T-helper 1 cell (primary cell): ENCODE results near the gene FUT7.
"Not testable (repeated sequence)": the region's sequence is repeated elsewhere in the genome, so short reads cannot be mapped to it uniquely, and the experiment has no call there.

Source experiments
- DNase-seq, 5 donors: peaks; one replicate each; pipeline ENCODE4 v3.0.0-alpha.2; 2012 to 2020

Gene FUT7

DNA sequence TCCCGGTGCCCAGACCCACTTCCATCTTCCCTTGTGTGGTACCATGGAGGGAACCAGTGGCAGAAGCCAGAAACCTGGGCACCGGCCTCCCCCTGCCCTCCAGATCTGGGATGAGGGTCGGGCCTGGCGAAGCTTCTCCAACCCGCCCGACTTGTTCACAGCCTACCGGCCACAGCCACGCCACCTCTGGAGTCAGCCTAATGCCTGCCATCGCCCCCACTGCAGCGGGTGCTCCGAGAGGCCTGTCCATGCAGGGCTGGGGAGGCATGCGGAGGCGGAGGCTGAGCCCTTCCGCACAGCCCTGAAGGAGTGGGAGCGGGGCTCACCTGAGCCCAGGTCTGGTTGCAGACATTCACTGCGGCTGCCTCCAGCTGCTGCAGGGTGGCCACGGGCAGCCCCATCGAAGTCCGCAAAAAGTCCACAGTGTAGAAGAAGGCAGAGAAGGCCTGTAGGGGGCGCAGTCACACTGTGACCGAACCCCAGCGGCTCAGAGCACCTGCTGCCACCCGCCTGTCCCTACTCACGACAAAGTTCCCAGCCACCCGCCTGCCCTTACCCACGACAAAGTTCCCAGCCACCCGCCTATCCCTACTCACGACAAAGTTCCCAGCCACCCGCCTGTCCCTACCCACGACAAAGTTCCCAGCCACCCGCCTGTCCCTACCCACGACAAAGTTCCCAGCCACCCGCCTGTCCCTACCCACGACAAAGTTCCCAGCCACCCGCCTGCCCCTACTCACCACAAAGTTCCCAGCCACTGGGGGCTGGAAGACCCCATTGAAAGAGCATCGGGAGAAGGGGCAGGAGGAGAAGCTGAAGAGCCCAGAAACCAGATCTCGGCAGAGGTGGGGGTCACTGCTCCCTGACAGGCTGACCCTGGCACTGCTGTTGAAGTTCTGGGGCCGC, 17.9 kb upstream of the FUT7 start:
- DNase-seq: peak in 3 of 5 donors; percentile 46 to 64 (median 52)

DNA sequence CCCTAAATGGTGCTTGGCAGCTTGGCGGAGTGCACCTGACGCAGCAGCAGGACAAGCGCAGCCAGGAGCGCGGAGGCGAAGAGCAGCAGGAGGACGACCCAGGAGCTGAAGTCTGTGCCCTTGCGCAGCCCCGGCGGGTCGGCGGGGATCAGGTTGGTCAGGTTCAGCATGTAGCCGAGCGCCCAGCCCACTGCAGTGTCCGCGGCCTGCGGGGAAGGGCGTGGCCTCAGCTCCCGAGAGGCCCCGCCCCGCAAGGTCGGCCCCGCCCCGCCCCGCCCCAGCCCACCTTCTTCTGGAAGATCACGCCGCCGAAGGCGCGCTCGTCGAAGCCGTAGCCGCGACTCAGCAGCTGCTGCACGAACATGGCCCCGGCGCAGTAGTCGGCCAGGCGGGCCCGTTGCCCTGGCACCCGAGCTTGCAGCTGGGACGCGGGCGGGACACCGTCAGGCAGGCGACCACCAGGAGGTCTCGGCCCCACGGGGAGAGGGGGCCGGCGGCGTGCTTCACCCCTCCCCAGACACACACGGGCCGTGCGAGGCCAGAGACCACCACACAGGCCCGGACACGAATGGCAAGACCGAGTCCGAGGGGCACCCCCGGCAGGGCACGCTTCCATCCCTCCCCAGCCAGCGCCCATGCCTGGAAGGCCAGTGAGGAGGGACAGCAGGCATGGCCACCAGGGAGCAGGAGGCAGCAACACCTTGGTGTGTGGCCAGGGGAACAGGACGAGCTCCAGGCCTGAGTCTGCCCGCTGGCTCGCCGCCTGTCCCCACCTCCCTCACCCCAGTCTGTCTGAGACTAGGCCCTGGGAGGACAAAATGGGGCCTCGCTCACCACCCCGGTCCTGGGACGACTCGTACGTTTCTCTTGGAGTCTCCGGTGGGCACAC, 17.0 kb upstream of the FUT7 start:
- DNase-seq: no peak

DNA sequence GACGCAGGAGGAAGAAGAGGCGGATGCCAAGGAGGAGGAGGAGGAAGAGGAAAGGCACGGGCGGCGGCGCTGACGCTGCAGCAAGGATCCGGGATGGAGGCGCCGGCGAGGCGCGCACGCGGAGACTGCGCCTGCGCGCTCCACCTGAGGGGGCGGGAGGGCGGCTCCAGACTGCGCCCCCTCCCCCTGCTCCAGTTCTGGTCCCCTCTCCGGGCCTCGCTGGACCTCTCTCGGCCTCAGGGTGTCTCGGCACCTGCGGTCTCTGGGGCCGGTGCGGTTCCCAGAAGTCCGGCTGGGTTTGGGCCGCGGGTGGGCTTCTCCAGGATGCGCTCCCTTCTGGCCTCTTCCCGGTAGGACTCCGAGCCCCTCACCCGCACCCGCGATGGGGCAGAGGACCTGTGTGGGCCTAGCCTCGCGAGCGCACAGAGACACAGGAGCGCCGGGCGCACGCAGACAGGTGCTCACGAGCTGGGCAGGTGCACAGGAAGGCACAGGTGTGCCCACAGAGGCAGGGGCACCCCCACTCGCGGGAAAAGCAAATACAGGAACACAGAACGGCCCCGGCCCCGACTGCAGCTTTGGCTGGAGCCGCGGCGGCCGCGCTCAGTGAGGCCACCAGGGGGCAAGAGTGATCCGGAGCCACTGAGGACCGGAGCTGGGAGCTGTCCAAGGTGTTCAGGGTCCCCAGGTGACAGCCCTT, 14.3 kb upstream of the FUT7 start, which contains the start of gene NPDC1:
NPDC1 (minus strand) TSS at position 90 of the 700 bp plus-strand sequence. CDS start 188 bp downstream, outside the sequence.
- DNase-seq: peak; percentile 57 to 78 (median 70)

DNA sequence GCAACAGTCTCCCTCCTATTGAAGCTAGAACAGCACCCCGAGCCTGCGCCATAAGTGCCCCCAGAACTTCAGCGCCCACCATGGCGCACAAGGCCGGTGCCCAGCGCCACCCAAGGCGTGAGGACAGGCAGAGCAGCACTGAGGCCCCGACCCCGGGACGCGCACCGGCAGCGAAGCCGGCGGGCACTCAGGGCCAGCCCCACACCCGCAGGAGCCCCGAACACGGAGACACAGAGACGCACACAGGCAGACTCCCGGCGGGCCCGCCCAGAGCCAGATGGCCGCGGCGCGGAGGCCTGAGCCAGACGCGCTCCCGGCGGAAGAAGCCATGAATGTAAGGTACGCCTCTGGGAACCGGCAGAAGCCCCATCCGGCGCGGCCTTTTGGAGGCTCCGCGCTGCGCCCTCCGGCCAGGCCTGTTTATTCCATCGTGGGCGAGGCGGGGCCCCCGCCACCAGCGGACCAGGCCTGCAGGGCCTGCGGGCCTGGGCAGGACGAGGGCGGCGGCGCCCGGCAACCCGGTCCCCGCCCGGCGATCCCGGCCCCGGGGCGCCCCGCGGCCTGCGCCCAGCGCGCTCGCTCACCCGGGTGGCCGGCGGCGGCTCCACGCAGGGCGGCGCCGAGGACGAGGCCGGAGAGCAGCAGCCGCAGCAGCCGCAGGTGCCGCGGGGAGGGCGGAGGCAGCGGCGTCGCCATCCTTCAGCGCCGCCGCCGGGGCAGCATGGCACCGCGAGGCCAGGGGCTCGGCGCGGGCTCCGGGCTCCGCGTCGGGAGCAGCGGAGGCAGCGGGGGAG, 13.6 kb upstream of the FUT7 start:
- no peak for DNase-seq

DNA sequence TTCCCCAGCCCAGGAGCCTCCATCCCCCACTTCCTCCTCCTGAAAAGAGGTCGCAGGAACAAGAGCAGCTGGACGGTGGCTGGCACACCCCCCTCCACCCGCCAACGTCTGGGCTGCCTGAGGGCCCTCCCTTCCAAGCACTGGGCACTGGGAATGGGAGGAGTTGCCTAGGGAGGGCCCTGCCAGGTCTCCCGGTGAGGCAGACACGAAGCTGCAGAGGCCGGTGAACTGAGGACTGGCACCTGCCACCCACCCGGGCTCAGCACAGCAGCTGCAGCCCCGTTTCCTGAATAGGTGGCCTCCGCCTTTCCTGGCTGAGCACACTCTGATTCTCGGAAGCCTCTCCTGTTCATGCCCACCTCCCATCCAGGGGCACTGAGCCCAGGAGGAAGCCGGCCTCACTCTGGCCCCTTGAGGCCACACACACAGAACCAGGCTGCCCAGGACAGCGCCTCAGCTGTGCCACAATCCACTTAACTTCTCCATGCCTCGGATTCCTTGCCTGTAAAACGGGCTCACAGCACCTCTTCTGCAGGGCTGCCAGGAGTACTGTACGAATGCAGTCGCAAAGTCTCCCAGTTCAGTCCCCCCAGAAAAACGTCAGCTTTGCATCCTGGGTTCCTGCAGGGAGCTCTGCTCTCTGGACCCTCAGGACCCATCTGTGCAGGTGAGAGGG, 12.8 kb upstream of the FUT7 start:
- no peak for DNase-seq

DNA sequence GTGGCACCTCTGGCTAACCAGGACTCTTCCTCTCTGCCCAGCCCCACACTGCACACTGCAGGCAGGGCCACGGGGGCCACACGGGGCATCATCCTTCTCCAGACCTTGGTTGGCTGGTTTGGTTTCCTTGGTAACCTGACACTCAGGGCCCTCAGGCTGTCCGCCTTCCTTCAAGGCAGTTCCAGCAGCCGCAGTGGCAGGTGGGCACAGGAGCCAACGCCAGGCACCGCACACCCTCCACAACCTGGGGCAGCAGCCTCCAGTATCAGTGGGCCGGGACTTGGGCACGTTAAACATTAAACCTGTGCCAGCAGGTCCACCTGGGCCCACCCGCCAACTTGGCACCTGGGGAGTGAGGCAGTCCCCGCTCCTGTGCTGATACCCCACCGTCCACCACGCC, 12.1 kb upstream of the FUT7 start:
- DNase-seq: no peak

DNA sequence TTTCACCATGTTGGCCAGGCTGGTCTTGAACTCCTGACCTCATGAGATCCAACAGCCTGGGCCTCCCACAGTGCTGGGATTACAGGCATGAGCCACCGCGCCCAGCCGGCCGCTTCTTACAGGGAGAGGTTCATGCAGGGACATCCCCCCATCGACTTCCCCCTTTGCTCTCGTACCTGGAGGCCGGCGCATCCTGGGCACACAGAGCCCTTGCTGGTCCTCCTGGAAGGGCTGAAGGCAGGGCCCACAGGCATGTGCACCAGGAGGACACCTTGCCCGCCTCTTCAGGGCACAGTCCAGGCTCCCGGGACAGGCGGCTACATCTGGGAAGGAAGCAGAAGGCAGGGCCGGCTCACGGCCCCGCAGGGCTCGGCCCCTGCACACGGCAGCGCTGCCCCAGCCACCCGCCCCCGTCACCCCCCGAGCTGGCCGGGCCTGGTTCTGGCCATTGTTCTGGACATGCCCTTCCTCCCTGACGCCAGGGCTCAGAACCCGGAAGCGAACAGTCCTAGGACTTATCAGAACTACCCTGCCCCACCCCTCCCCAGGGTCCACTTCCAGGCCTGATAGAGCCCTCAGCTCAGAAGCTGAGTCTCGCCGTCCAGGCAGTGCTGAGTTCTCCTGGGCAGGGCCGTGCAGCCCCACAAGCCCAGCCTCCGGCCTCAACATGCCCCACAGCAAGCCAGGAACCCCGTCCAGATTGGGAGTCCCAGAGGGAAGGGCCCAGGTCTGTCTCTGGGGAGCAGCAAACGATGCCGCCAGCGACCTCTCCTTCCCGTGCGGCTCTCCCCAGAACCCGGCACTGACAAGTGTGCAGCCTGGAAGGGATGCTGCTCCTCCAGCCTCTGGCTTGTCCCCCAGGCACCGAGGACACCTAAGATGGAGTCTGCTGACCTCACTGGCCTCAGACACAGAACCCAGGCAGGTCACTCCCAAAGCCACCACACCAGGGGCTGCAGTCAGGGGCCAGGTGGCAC, 11.2 kb upstream of the FUT7 start:
- DNase-seq: no peak

DNA sequence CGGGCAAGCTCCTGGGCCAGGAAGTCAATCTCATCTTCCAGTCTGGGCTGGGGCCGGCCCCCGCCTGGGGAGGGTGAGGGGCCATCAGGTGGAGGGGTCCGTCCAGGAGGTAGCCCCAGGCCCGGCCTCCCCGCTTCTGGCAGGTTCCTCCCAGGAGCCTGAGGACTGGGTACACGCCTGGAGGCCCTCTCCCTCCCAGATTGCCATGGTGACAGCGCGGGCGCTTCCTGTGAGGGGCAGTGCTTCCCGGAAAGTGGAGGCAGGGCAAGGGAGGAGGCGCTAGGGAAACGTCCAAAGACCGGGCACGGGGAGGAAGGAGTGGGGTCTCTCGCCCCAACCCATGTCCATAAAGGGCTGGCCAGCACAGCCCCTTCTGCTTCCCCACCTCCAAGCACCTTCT, 9.2 kb upstream of the FUT7 start:
- no peak for DNase-seq

DNA sequence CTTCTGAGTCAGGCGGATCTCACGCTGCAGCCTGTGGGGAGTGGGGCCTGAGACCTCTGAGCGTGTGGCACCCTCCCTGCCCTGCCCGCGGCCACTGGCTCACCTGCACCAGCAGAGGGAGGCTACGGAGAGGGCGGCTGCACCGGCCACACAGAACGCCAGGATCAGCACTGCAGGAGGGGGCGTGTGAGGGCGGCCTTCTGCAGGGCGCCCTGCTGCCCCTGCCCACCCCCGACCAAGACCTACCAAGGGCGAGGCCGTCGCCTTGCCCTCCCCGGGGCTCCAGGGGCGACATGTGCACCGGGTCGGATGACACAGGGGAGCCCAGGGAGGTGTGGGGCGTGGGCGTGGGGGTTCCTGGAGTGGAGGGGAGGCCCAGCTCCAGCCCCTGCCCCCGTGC, 8.7 kb upstream of the FUT7 start:
- no peak for DNase-seq

DNA sequence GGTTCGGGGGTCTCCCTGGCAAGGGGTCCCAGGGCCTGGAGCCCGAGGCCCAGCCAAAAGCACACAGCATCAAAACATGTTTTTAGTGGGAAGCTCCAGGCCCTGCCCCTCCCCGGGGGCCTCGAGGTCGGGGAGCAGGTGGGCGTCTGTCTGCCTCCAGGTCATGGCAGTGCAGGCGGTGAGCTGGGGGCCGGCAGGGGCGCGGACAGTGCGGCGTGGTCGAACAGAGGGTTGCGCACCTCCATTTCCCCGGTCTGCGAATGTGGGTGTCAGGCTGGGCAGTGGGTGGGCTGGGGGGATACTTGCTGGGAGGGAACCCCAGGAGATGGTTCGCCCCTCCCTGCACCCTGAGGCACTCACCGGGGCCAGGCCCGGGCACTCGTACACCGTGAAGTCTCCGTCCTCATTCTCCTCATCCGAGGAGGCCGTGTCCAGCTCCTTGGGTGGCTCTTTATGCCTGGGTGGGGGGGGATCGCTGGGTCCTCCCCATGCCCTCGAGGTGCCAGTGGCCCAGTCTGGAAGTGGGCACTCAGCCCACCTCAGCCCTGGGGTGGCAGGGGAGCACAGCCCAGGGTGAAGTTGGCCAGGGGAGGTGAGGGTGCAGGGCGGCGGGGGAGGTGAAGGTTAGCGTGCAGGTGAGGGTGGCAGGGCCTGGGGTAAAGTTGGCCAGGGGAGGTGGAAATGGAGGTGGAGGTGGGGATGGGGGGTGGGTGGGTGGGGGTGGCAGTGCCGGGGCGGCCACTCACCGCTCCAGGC, 7.9 kb upstream of the FUT7 start:
- no peak for DNase-seq

DNA sequence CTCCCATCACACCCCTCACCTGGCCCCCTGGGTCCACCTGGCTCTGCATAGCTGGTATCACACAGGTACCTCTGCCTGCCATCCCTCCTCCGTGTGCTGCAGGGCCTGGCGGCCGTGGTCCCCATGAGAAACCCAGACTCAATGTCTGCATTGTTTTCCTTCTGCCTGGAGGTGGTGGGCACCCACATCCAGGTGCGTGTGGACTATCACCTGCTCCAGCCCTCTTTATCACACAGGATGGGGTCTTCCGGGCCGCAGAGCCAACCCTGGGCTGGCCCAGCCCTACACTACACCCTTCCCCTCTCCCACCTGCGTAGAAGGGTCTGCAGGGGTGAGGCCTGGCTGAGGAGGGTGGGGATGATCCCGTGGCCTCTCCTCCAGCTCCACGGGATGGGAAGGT, 7.0 kb upstream of the FUT7 start:
- DNase-seq: no peak

DNA sequence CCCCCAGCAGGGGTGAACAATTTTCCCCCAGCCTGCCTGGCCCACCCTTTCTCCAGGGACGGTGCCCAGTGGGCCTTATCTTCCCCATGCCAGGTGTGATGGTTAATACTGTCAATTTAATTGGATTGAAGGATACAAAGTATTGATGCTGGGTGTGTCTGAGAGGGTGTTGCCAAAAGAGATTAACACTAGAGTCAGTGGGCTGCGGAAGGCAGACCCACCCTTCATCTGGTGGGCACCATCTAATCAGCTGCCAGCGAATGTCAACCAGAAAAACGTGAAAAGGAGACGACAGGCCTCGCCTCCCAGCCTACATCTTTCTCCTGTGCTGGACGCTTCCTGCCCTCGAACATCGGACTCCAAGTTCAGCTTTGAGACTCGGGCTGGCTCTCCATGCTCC, 5.6 kb upstream of the FUT7 start:
- no peak for DNase-seq

DNA sequence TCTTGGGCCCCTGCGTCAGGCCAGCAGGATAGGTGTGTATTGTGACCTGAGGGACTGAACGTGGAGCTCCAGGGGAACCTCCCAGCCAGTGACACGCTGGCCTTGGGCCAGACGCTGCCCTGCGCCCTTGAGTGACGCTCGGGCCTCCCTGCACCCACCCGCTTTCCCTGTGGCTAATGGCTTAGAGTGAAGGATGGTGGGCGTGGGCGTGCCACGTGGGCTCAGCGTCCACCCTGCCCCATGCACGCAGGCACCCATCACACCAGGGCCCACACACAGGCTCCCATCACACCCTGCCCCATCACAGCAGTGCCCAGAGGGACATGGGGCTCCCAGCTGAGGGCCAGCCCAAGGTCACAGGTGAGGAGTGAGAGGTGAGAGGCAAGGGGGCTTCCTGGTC, 5.1 kb upstream of the FUT7 start:
- no peak for DNase-seq

DNA sequence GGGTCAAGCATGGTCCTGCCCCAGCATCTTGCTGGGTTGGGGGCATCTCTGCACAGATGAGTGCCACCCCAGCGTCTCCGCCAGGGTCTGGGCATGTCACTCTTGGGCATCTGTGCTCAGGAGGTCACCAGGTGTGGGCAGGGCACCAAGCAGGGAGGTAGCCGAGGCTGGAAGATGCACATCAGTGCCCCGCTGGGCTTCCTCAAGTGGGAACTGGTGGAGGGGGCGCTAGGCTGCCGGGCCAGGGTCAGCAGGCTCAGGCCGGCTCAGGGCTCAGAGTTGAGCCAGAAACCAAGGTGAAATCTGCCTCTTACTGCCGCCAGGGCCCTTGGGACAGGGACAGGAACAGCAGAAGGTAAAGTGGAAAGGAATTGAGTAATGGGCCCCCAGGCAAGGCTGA, 4.0 kb upstream of the FUT7 start:
- DNase-seq: no peak

DNA sequence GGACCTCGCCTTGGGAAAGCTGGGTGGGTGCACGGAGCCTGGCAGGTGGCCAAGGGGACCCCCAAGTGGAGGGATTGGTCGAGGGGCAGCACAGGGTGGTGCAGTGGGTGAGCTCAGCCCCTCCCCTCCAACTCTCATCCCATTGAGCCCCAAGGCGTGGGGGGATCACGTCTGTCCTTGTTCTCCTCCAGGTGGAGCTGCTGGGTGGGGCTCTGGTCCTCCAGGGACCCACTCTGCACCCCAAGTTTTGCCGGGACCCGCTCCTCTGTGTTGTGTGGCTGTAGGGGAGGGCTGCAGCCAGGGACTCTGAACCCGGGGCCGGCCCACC, 3.6 kb upstream of the FUT7 start:
- no peak for DNase-seq

DNA sequence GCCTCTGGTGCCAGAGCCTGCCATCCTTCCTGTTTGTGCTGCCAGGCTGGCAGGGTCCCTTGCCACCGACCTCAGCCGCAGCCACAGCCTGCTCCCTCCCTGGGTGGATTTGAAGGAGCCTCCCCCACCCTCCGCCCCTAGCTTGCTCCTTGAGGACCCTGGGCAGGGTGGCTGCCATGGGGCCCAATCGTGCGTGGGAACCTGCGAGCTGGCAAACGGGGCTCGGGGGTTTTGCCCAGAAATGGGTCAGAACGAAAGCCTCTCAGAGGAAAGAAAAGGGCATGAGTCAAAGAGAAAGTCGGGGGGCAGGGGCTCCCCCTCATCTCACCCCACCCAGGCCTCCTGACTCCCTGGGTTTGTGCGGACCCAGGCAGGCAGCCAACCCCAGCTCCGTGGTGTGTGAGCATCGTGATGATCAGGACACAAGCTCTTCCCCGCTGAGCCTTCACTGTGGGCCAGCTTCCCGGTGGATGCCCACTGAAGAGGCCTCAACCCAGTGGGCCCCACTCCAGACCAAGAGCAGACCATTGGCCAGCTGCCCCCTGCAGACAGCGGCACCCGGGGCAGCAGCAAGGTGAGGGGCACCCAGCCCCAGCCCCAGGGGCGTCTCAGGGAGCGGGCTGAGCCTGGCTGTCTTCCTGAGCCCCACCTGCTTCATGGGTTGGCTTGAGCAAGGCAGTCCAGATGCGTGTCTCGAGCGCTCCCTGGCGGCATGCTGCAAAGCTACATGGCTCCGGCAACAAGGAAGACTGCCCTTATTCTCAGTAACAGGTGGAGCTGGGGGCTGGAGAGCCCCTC, 3.0 kb upstream of the FUT7 start:
- DNase-seq: peak; percentile 71 to 93 (median 85)

DNA sequence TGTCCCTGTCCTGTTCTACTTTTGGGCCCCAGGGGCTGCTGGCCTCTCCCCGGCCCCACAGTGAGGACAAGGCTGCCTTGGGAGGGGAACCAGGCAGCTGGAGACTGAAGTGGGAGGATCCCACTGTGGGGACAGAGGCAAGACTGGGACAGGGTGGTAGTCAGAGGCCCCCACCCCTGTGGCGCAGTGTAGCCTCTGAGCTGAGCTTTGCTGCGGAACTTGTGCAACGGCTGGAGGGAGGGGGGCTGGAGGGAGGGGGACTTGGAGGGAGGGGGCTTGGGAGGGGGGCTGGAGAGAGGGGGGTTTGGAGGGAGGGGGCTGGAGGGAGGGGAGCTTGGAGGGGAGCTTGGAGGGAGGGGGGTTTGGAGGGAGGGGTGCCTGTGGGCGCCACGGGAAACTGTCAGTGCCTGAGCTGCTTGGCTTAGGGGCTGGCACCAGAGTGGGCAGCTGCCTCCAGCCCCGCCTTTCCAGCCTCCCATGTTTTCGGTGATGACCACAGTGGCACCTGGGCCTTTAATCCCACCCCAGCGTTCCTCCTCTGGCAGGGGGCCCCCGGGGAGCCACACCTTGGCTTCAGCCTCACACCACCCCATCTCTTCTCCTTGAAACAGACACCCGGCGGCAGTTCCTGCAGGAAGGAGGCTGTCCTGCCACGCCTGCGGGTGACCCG, 2.3 kb upstream of the FUT7 start:
- DNase-seq: no peak

DNA sequence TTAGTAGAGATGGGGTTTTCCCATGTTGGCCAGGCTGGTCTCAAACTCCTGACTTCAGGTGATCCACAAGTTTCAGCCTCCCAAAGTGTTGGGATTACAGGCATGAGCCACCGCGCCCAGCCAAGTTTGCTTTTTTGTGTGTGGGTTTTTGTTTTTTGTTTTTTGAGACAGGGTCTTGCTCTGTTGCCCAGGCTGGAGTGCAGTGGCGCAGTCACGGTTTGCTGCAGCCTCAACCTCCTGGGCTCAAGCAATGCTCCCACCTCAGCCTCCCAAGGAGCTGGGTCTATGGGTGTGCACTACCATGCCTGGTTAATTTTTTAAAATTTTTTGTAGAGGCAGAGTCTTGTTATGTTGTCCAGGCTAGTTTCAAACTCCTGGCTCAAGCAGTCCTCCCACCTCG, 1.6 kb upstream of the FUT7 start:
- not testable (repeated sequence) for DNase-seq
